ENCODE results near the gene SNORC. TPM values are rescaled to one million over a fixed set of nuclear protein-coding genes. Genes with fewer than 3 reads are reported as not detected.
A peak's percentile ranks its signal among the peaks of the same experiment; 100 is the strongest.

SNORC gene
- polyA plus RNA-seq, 1 donor (not counting 4 experiments of a cell fraction or from before 2014, with no cell fraction given): 0.66 TPM

DNA sequence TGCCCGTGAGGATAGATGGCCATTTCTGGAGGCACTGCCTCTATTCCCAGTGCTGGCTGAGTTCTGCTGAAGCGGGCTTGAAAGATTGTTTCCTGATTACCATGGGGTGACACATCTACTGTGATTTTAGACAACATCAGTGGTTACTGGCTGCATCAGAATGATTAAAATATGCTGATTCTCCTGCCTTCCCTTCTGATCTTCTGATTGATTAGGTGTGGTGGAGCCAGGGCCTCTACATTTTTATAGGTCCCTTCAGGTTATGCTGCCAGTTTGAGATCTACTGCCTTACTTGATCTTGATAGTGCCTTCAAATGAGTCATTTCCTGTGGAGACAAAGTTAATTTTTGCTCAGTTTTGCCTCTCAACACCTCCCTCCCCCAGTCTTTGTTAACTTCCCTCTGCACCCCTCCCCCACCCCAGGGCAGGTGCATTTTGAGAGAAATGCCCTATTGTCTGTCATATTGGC lies 31.6 kb upstream of the SNORC start:
- dilution Hi-C loops (cut with MboI; ENCODE audit: extremely low pct_ligation_motif_present, low sequenced_read_pairs): no loop called here
- peaks cover 20% of the 10 kb centered on the region for H3K4me1 ChIP-seq (ENCODE audit: control insufficient read depth, extremely low read depth, insufficient read depth, low read length)
- no peak overlapping the region for H3K4me3 ChIP-seq (ENCODE audit: control insufficient read depth in 2 of 3, extremely low read depth in 1 of 3, insufficient read depth in 2 of 3, low read depth in 1 of 3, low read length in 3 of 3)
- peaks cover 3% of the 10 kb centered on the region for H4K20me1 ChIP-seq (ENCODE audit: control insufficient read depth, extremely low read depth, insufficient read depth, low read length)
- peaks cover 14 to 20% of the 10 kb centered on the region in 2 experiments for H3K36me3 ChIP-seq (ENCODE audit: control insufficient read depth in 2 of 2, extremely low read depth in 1 of 2, insufficient read depth in 2 of 2, low read length in 2 of 2)
- FAIRE-seq (peak; percentile 69), DNase-seq (ENCODE audit: low read depth, low spot score) (peak; percentile 5)
- no peaks in the 10 kb centered on the region for H3K9me1 ChIP-seq (ENCODE audit: control insufficient read depth, extremely low read depth, insufficient read depth, low read length)
- H3K27me3 ChIP-seq (ENCODE audit: control insufficient read depth, extremely low read depth, insufficient read depth, low read length): no peaks in the 10 kb centered on the region
- no peaks in the 10 kb centered on the region for H3K79me2 ChIP-seq (ENCODE audit: control insufficient read depth, insufficient read depth, low read length)
- H3K4me2 ChIP-seq (ENCODE audit: control insufficient read depth, extremely low read depth, insufficient read depth, low read depth, low read length): peak overlapping the region; percentile 54
- no peak for TF ChIP-seq EZH2 (IDR thresholded peaks at IDR 0.05; ENCODE audit: low read length)
- no peak overlapping the region for H3K9ac ChIP-seq (ENCODE audit: control insufficient read depth, extremely low read depth, insufficient read depth, low read length)
- no peak overlapping the region for H2AFZ ChIP-seq (ENCODE audit: control insufficient read depth, low read length)
- peak overlapping the region; percentile 34 for H3K27ac ChIP-seq (ENCODE audit: control insufficient read depth, insufficient read depth, low read length)
- H3K9me3 ChIP-seq (ENCODE audit: control insufficient read depth, low read depth, low read length): no peaks in the 10 kb centered on the region

DNA sequence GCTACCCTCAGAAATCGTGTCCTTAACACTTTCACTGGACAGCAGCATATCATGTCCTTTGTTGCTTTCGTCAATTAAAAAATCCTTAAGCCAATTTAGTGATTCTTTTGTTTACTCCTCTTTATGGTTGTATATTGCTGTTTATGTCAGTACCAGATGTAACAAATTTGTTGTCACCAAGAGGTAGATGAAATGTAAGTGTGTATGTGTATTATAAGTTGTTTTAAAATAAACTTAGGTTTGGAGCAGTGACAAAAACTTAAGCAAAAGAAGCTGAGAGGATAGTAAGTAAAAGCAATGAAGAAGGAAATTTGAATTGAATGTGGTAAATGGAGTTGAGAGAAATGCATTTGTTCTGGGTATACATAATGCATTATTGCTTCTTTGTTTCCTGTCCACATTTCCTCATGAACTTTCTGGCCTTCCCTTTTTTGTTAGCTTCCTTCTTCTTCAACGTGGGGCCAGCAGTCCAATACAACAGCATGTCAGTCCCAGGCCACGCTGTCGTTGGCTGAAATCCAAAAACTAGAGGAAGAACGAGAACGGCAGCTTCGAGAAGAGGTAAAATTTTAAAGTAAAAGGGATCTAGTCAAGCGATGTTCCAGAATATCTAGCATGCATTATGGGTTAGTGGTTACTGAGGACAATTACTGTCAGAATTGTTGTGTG lies 30.5 kb upstream of the SNORC start:
- H3K36me3 ChIP-seq (ENCODE audit: control insufficient read depth in 2 of 2, extremely low read depth in 1 of 2, insufficient read depth in 2 of 2, low read length in 2 of 2): peaks cover 18 to 27% of the 10 kb centered on the region in 2 experiments

More for the DNA sequence above, 30.5 kb upstream of the SNORC start:
- no peaks in the 10 kb centered on the region for H3K79me2 ChIP-seq (ENCODE audit: control insufficient read depth, insufficient read depth, low read length)
- no peak for FAIRE-seq
- DNase-seq (ENCODE audit: low read depth, low spot score): no peak
- no peak overlapping the region for H2AFZ ChIP-seq (ENCODE audit: control insufficient read depth, low read length)
- peaks cover 20% of the 10 kb centered on the region for H3K4me1 ChIP-seq (ENCODE audit: control insufficient read depth, extremely low read depth, insufficient read depth, low read length)
- TF ChIP-seq, protein P1, sequence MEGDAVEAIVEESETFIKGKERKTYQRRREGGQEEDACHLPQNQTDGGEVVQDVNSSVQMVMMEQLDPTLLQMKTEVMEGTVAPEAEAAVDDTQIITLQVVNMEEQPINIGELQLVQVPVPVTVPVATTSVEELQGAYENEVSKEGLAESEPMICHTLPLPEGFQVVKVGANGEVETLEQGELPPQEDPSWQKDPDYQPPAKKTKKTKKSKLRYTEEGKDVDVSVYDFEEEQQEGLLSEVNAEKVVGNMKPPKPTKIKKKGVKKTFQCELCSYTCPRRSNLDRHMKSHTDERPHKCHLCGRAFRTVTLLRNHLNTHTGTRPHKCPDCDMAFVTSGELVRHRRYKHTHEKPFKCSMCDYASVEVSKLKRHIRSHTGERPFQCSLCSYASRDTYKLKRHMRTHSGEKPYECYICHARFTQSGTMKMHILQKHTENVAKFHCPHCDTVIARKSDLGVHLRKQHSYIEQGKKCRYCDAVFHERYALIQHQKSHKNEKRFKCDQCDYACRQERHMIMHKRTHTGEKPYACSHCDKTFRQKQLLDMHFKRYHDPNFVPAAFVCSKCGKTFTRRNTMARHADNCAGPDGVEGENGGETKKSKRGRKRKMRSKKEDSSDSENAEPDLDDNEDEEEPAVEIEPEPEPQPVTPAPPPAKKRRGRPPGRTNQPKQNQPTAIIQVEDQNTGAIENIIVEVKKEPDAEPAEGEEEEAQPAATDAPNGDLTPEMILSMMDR (optimal IDR thresholded peaks at IDR 0.05 in 1 of 3, IDR thresholded peaks at IDR 0.05 in 1 of 3, conservative IDR thresholded peaks at IDR 0.05 in 1 of 3; ENCODE audit: extremely low read depth in 1 of 3, insufficient read depth in 2 of 3, low read length in 3 of 3): no peak
- TF ChIP-seq EZH2 (IDR thresholded peaks at IDR 0.05; ENCODE audit: low read length): no peak
- no peaks in the 10 kb centered on the region for H3K9me3 ChIP-seq (ENCODE audit: control insufficient read depth, low read depth, low read length)
- H3K9ac ChIP-seq (ENCODE audit: control insufficient read depth, extremely low read depth, insufficient read depth, low read length): no peak overlapping the region
- H3K9me1 ChIP-seq (ENCODE audit: control insufficient read depth, extremely low read depth, insufficient read depth, low read length): no peaks in the 10 kb centered on the region
- peaks cover 3% of the 10 kb centered on the region for H4K20me1 ChIP-seq (ENCODE audit: control insufficient read depth, extremely low read depth, insufficient read depth, low read length)
- no peak overlapping the region for H3K4me2 ChIP-seq (ENCODE audit: control insufficient read depth, extremely low read depth, insufficient read depth, low read depth, low read length)
- H3K4me3 ChIP-seq (ENCODE audit: control insufficient read depth in 2 of 3, extremely low read depth in 1 of 3, insufficient read depth in 2 of 3, low read depth in 1 of 3, low read length in 3 of 3): no peak overlapping the region
- H3K27ac ChIP-seq (ENCODE audit: control insufficient read depth, insufficient read depth, low read length): no peak overlapping the region
- dilution Hi-C loops (cut with MboI; ENCODE audit: extremely low pct_ligation_motif_present, low sequenced_read_pairs): no loop called here
- H3K27me3 ChIP-seq (ENCODE audit: control insufficient read depth, extremely low read depth, insufficient read depth, low read length): no peaks in the 10 kb centered on the region
